Transverse colon (tissue), 4 donors: ENCODE results near the gene C1QL4. TPM values are rescaled to one million over a fixed set of nuclear protein-coding genes. Genes with fewer than 3 reads are reported as not detected.

Experiments
- DNase-seq: peaks from one replicate; pipeline ENCODE4 v3.0.0-alpha.2; 2019
- H3K27ac ChIP-seq, 4 donors: fragments of 200-600 bp; sonication (generic); 2 replicates each; pipeline ENCODE4 v1.5.1; 2016 to 2018; ENCODE audit warnings: inconsistent platforms in 4 of 4
- H3K27me3 ChIP-seq: fragments of 200-600 bp; sonication (generic); 2 replicates; pipeline ENCODE4 v1.5.1; 2017; ENCODE audit warnings: inconsistent platforms
- H3K36me3 ChIP-seq, 4 donors: fragments of 200-600 bp; sonication (generic); 2 replicates each; pipeline ENCODE4 v1.5.1; 2017 to 2019; ENCODE audit warnings: inconsistent platforms in 4 of 4
- H3K4me1 ChIP-seq, 4 donors: fragments of 200-600 bp; sonication (generic); 2 replicates each; pipeline ENCODE4 v1.5.1; 2017 to 2020; ENCODE audit warnings: inconsistent platforms in 4 of 4
- H3K4me3 ChIP-seq, 4 donors: fragments of 200-600 bp; sonication (generic); 1 replicate in 1 of 4; 2 replicates in 3 of 4; pipeline versions ENCODE4 v1.5.1 to v1.6.1; 2017 to 2019; ENCODE audit warnings: inconsistent platforms in 4 of 4
- H3K9me3 ChIP-seq, 2 donors: fragments of 200-600 bp; sonication (generic); 2 replicates each; pipeline ENCODE4 v1.5.1; 2017 to 2019; ENCODE audit warnings: inconsistent platforms in 2 of 2
- CTCF ChIP-seq, 5 experiments: fragments of 200-600 bp in 3 of 5; fragments of 450-650 bp in 2 of 5; sonication (generic) in 3 of 5; IDR thresholded peaks; 1 replicate in 2 of 5; 2 replicates in 3 of 5; pipeline ENCODE4 v1.5.1; 2016 to 2017; ENCODE audit warnings: antibody characterized with exemption in 5 of 5, inconsistent platforms in 3 of 5, mild to moderate bottlenecking in 2 of 5, moderate library complexity in 1 of 5
- EP300 ChIP-seq: sonication (generic); formaldehyde crosslinking; IDR thresholded peaks from one replicate; pipeline ENCODE4 v1.6.1; 2017; ENCODE audit warnings: antibody characterized with exemption, low read depth
- POLR2A ChIP-seq: fragments of 450-650 bp; IDR thresholded peaks from one replicate; pipeline ENCODE4 v1.6.1; 2016; ENCODE audit warnings: antibody characterized with exemption, mild to moderate bottlenecking, moderate library complexity
- POLR2AphosphoS5 ChIP-seq, 3 donors: sonication (generic); formaldehyde crosslinking; IDR thresholded peaks; one replicate each; pipeline ENCODE4 v1.6.1; 2016; ENCODE audit warnings: antibody characterized with exemption in 3 of 3
- WGBS, 2 donors: methylation state at CpG; one replicate each; pipeline ENCODE4 v1.1.5; 2018; ENCODE audit warnings: low coverage in 1 of 2; 5-methylcytosine and 5-hydroxymethylcytosine counted together
- in situ Hi-C, 4 donors: fragments of 200-750 bp; cut with MboI; loops; one replicate each; pipeline versions ENCODE4 v1.15.0 to v1.15.1; 2017; ENCODE audit warnings: low sequenced_read_pairs in 3 of 4, low pct_ligation_motif_present in 1 of 4, low pct_unique_long_range_greater_than_20kb in 1 of 4
- intact Hi-C: fragments of 100-400 bp; cut with DNase I; formaldehyde crosslinking; loops from one replicate; pipeline ENCODE4 v1.15.1; 2023; ENCODE audit warnings: low total_unique reads
- total RNA-seq, 4 donors: library from RNA; depleted of rRNA; stranded (reverse); fragments of >200 nt; gene quantifications; one replicate each; pipeline ENCODE4 v1.1.0, GENCODE V29; 2016

C1QL4 gene
- total RNA-seq, 4 donors from 2014 or later, result not detected

- WGBS, 2 donors, result 93% methylated on average over 10 of the region's 10 CpGs
- H3K27ac ChIP-seq, result no peak overlapping the region
- no peak overlapping the region for H3K4me3 ChIP-seq
- H3K36me3 ChIP-seq, result no peaks in the 10 kb centered on the region
- DNase-seq, result no peak
- in situ Hi-C loops, result no loop called here
- H3K27me3 ChIP-seq, result peaks cover 15% of the 10 kb centered on the region
- intact Hi-C loops, result loop anchor here (5.0 kb wide), 1 partner anchor 151 kb away; no protein-coding TSS in a partner anchor
- TF ChIP-seq EP300 (no peak), CTCF (IDR thresholded peaks at IDR 0.05) (no peak), POLR2AphosphoS5 (IDR thresholded peaks at IDR 0.05) (no peak), POLR2A (no peak)
- H3K4me1 ChIP-seq, result peaks cover 0 to 17% (median 0%) of the 10 kb centered on the region in 4 donors
- H3K9me3 ChIP-seq, result no peaks in the 10 kb centered on the region
These were observed 18.9 kb upstream of the C1QL4 start for GRCh38 chr12:49355913-49356312.

GRCh38 chr12:49352351-49352750, 15.4 kb upstream of the C1QL4 start:
- TF ChIP-seq EP300, result no peak
- no peak for TF ChIP-seq CTCF (IDR thresholded peaks at IDR 0.05)
- no peak for TF ChIP-seq POLR2A
- TF ChIP-seq POLR2AphosphoS5 (IDR thresholded peaks at IDR 0.05), result no peak
- in situ Hi-C loops (loop anchor here in 1 of 4 donors (5.0 kb wide), 1 partner anchor 165 kb away; no protein-coding TSS in a partner anchor), intact Hi-C loops (no loop called here)
- H3K4me3 ChIP-seq, result no peak overlapping the region
- WGBS, 2 donors, result 87 to 100% methylated on average over 1 to 2 of the region's 2 CpGs
- no peak overlapping the region for H3K27ac ChIP-seq
- no peaks in the 10 kb centered on the region for H3K9me3 ChIP-seq
- peaks cover 46% of the 10 kb centered on the region for H3K27me3 ChIP-seq
- H3K36me3 ChIP-seq, result no peaks in the 10 kb centered on the region
- no peak for DNase-seq
- H3K4me1 ChIP-seq, result peaks cover 4 to 22% (median 12%) of the 10 kb centered on the region in 4 donors

DNA sequence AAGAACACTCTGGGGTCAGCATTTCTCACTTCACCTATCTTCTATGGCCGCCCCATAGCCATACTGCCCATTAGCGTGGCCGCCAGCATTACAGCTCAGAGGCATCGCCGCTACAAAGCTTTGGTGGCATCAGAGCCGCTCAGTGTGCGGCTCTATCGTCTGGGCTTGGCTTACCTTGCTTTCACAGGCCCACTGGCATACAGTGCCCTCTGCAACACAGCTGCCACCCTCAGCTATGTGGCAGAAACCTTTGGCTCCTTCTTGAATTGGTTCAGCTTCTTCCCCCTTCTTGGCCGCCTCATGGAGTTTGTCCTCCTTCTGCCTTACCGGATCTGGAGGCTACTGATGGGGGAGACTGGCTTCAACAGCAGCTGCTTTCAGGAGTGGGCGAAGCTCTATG, 12.3 kb upstream of the C1QL4 start:
- H3K27me3 ChIP-seq, result peaks cover 77% of the 10 kb centered on the region
- H3K4me1 ChIP-seq, result peaks cover 29 to 47% (median 36%) of the 10 kb centered on the region in 4 donors
- no peaks in the 10 kb centered on the region for H3K36me3 ChIP-seq
- in situ Hi-C loops (loop anchor here in 1 of 4 donors (10.0 kb wide), 1 partner anchor 166 kb away; no protein-coding TSS in a partner anchor), intact Hi-C loops (loop anchor here (5.0 kb wide), 1 partner anchor 168 kb away; no protein-coding TSS in a partner anchor)
- no peak overlapping the region for H3K4me3 ChIP-seq
- H3K9me3 ChIP-seq, result no peaks in the 10 kb centered on the region
- DNase-seq, result no peak
- 93% methylated on average over 11 of the region's 11 CpGs; no CpG with 5 or more reads in 1 of the 2 donors for WGBS, 2 donors
- TF ChIP-seq POLR2A (no peak), CTCF (IDR thresholded peaks at IDR 0.05) (no peak), EP300 (no peak), POLR2AphosphoS5 (IDR thresholded peaks at IDR 0.05) (no peak)
- H3K27ac ChIP-seq, result no peak overlapping the region

DNA sequence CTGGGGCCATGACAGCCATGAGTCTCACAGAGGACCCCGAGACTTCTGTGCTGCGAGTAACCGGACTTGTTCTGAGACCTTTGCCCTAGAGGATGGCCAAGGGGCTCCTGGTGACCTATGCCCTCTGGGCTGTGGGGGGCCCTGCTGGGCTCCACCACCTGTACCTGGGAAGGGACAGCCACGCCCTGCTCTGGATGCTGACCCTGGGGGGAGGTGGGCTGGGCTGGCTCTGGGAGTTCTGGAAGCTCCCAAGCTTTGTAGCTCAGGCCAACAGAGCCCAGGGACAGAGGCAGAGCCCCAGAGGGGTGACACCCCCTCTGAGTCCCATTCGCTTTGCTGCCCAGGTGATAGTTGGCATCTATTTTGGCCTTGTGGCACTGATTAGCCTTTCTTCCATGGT, 11.8 kb upstream of the C1QL4 start:
- H3K9me3 ChIP-seq, result no peaks in the 10 kb centered on the region
- 91% methylated on average over 5 of the region's 5 CpGs; no CpG with 5 or more reads in 1 of the 2 donors for WGBS, 2 donors
- no peak for TF ChIP-seq POLR2AphosphoS5 (IDR thresholded peaks at IDR 0.05)
- TF ChIP-seq CTCF (IDR thresholded peaks at IDR 0.05), result no peak
- TF ChIP-seq POLR2A, result no peak
- TF ChIP-seq EP300, result no peak
- in situ Hi-C loops, result loop anchor here in 1 of 4 donors (10.0 kb wide), 1 partner anchor 166 kb away; no protein-coding TSS in a partner anchor
- H3K36me3 ChIP-seq, result no peaks in the 10 kb centered on the region
- intact Hi-C loops, result loop anchor here (5.0 kb wide), 1 partner anchor 169 kb away; no protein-coding TSS in a partner anchor
- peaks cover 82% of the 10 kb centered on the region for H3K27me3 ChIP-seq
- peak overlapping the region in 1 of 4 donors; percentile 52 for H3K4me3 ChIP-seq
- H3K27ac ChIP-seq, result no peak overlapping the region
- H3K4me1 ChIP-seq, result peaks cover 29 to 51% (median 36%) of the 10 kb centered on the region in 4 donors
- no peak for DNase-seq
